Measurements from ENCODE around the gene CEP135. TPM values are rescaled to one million over a fixed set of nuclear protein-coding genes. Genes with fewer than 3 reads are reported as not detected.
A peak's percentile ranks its signal among the peaks of the same experiment; 100 is the strongest.

CEP135 gene
- total and polyA plus RNA-seq, 8 donors, result 6.4 to 23.0 (median 17.6) TPM

DNA sequence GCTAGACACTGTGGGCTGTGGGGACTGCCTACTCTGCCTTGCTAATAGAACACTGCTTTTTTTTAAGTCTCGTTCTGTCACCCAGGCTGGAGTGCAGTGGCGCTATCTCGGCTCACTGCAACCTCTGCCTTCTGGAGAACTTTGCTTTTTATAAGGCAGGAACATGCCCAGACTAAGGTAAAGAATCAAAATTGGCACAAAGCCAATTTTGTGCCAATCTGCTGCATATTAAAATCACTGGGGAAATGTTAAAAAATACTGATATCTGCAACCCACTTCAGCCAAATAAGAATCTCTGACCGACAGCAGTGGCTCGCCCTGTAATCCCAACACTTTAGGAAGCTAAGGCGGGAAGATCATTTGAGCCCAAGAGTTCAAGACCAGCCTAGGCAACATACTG, 36.5 kb upstream of the CEP135 start:
- DNase-seq, result no peak
- ATAC-seq, result no peak
- intact Hi-C loops (cut with DNase I), result no loop called here
- peaks cover 0 to 8% of the 10 kb centered on the region in 2 donors for H3K4me1 ChIP-seq
- TF ChIP-seq CTCF (IDR thresholded peaks at IDR 0.05), result no peak
- H3K27ac ChIP-seq, result no peak overlapping the region
- no peaks in the 10 kb centered on the region for H3K27me3 ChIP-seq
- H3K36me3 ChIP-seq, result no peaks in the 10 kb centered on the region
- no peaks in the 10 kb centered on the region for H3K9me3 ChIP-seq
- no peak overlapping the region for H3K4me3 ChIP-seq

DNA sequence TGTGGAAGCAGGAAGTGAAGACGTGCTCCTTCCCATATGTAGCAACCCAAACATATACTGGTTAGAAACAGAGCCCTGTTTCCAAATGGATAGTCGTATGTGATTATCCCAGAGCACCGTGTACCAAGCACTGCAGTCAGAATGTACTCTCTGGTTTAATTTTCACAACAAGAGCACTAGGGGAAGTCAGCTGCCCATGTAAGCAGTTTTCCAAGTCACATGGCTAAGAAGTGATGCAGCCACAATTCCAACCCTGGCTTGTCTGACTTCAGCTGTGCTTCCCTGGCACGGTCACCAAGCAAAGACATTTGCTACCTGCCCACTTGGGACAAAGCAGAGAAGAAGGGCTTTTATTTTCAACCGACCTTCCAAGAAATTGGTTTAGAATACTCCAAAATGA, 28.2 kb upstream of the CEP135 start:
- intact Hi-C loops (cut with DNase I), result no loop called here
- Histone ChIP-seq H3K27me3 (no peaks in the 10 kb centered on the region), H3K27ac (peak overlapping the region; percentile 7 to 31), H3K9me3 (no peaks in the 10 kb centered on the region), H3K4me3 (no peak overlapping the region), H3K4me1 (no peaks in the 10 kb centered on the region), H3K36me3 (no peaks in the 10 kb centered on the region)
- ATAC-seq (peak; percentile 65), DNase-seq (no peak)
- TF ChIP-seq CTCF (IDR thresholded peaks at IDR 0.05), result no peak

GRCh38 chr4:55921093-55921492, 27.7 kb upstream of the CEP135 start:
- Histone ChIP-seq H3K4me3 (no peak overlapping the region), H3K27ac (no peak overlapping the region), H3K36me3 (no peaks in the 10 kb centered on the region), H3K4me1 (no peaks in the 10 kb centered on the region), H3K27me3 (no peaks in the 10 kb centered on the region), H3K9me3 (no peaks in the 10 kb centered on the region)
- TF ChIP-seq CTCF (IDR thresholded peaks at IDR 0.05), result no peak
- ATAC-seq, result no peak
- intact Hi-C loops (cut with DNase I), result no loop called here
- no peak for DNase-seq

DNA sequence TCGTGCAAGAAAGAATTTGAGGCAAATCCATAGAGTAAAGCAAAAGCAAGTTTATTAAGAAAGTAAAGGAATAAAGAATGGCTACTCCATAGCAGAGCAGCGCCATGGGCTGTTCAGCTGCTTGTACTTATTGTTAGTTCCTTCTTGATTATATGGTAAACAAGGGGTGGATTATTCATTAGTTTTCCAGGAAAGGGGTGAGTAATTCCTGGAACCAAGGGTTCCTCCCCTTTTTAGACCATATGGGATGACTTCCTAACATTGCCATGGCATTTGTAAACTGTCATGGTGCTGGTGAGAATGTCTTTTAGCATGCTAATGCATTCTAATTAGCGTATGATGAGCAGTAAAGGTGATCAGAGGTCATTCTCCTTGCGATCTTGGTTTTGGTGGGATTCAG, 23.5 kb upstream of the CEP135 start:
- H3K27me3 ChIP-seq, result no peaks in the 10 kb centered on the region
- H3K36me3 ChIP-seq, result no peaks in the 10 kb centered on the region
- peaks cover 0 to 7% of the 10 kb centered on the region in 2 donors for H3K9me3 ChIP-seq
- intact Hi-C loops (cut with DNase I), result no loop called here
- TF ChIP-seq CTCF (IDR thresholded peaks at IDR 0.05), result no peak
- H3K27ac ChIP-seq, result no peak overlapping the region
- ATAC-seq (no peak), DNase-seq (no peak)
- peaks cover 0 to 4% of the 10 kb centered on the region in 2 donors for H3K4me1 ChIP-seq
- no peak overlapping the region for H3K4me3 ChIP-seq

DNA sequence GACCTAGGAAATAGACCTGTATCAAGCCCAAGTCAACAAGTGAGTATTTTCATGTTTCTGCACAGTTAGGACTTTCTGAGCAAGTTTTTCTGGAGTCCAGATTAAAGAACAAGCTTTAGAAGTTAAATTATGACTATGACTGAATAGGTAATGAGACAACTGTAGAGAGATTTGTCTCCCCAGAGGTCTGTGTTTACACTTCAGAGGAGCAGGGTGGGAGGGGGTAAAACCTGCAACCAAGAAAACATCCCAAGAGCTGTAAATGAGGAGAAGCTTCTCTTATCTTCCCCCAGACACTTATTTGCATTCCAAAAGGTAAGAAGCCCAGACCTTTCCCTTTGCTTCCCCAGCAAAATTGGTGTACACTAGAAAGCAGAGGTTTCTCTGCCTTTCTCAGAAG, 22.1 kb upstream of the CEP135 start:
- H3K9me3 ChIP-seq, result peaks cover 0 to 7% of the 10 kb centered on the region in 2 donors
- DNase-seq, result no peak
- H3K4me1 ChIP-seq, result peaks cover 0 to 4% of the 10 kb centered on the region in 2 donors
- H3K36me3 ChIP-seq, result no peaks in the 10 kb centered on the region
- intact Hi-C loops (cut with DNase I), result no loop called here
- no peaks in the 10 kb centered on the region for H3K27me3 ChIP-seq
- no peak overlapping the region for H3K27ac ChIP-seq
- no peak overlapping the region for H3K4me3 ChIP-seq
- TF ChIP-seq CTCF (IDR thresholded peaks at IDR 0.05), result no peak
- no peak for ATAC-seq
